ENCODE results near the gene HLA-DOB.

Gene HLA-DOB

GRCh38 chr6:32843979-32844838 lies 27.4 kb upstream of the HLA-DOB start, which contains the start of gene PSMB8:
PSMB8 (minus strand) TSS chr6:32844047; CDS start chr6:32843996, 51 bp downstream.
- DNase-seq (ENCODE audit: low spot score) = peak; percentile 79

DNA sequence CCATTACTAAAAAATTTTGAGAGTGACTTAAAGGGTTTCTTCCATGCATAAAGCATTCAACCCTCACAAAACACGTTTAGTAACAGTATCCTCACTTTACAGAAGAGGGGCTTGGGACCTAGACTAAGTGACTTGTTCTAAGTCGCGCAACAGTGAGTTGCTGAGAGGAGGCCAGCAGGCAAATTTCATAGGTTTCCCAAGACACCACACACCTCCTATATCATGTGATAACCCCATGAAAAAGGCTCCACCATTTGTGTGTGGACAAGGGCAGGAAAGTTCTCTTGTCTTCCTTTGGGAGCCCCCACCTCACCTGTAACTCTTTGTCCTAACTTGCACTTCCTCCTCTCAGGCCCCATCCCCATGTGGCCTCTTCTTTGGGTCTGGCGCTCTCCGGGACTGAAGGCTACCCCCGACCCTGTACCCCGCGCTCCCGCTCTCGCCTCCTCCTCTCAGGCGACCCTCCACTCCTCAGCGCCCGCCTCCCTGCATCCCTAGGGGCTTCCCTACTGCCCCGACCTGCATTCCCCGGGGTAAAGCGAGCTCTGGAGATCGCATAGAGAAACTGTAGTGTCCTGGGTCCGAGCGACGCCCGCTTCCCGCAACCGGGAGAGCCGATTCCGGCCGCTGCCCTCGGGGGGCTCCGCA lies 26.7 kb upstream of the HLA-DOB start:
- no peak for DNase-seq (ENCODE audit: low spot score)

- no peak for DNase-seq (ENCODE audit: low spot score)
Observed at GRCh38 chr6:32842690-32843089, 25.9 kb upstream of the HLA-DOB start.

- DNase-seq (ENCODE audit: low spot score) = no peak
Observed at GRCh38 chr6:32842021-32842650, 25.3 kb upstream of the HLA-DOB start.

- no peak for DNase-seq (ENCODE audit: low spot score)
Observed at GRCh38 chr6:32840604-32841246, 23.9 kb upstream of the HLA-DOB start.

DNA sequence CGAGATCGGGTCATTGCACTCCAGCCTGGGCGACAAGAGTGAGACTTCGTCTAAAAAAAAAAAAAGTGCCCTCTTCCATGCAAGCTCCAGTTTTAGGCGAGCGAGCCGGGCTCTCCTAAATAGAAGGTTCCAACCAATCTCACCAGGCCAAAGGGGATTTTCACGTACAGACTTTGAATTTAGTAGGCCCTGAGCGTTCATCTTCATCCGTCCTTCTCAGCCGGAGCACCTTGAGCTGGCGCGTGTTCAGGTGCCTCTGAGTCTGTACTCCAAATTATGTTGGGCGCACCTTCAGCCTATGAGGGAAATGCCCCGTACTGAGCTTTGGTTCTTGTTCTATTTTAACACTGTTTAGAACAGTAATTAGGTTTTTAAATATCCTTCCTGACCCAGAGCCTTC lies 22.6 kb upstream of the HLA-DOB start:
- DNase-seq (ENCODE audit: low spot score) = no peak

DNA sequence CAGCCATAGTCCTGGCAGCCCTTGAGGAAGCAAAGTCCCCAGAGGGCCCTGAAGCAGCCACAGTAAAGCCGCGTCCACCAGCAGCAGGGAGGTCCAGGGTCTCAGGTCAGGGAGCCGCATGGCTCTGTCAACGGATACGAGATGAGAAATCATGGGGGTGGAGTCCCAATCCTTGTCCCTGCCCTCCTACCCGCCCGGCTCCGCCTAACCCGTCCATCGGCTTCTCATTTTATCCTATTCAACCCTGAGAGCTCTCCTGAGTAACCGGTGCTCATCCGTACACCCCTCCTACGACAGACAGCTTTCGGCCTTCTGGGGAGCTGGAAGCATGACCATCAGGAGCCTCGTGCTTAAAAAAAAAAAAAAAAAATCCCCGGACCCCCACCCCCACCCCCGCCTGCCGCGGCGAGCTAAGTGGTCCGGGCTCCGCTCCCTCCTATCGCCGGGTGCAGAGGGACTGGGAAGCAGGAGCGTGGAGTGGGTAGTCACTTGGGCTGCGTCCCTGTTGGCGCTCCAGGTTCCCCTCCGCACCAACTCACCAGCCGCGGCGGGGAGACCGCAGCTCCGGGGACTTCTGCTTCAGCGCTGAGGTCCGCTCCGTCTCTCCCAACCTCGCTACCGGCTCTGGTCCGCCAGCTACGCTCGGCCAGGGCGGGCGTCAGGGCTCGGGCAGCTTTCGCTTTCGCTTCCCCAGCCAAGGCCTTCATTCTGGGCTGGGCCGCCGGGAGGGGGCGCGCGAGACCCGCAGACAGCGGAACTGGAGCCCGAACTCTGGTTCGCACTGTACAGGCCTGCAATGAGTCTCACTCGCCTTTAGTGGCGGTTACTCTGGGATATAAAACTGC lies 21.5 kb upstream of the HLA-DOB start, which contains the start of gene TAP2:
Gene TAP2 (minus strand): TSS at position 626 of the 845 bp plus-strand sequence. CDS start 506 bp downstream, at position 120.
- DNase-seq (ENCODE audit: low spot score) = peak; percentile 82

GRCh38 chr6:32837651-32838113 lies 20.9 kb upstream of the HLA-DOB start:
- DNase-seq (ENCODE audit: low spot score) = no peak

DNA sequence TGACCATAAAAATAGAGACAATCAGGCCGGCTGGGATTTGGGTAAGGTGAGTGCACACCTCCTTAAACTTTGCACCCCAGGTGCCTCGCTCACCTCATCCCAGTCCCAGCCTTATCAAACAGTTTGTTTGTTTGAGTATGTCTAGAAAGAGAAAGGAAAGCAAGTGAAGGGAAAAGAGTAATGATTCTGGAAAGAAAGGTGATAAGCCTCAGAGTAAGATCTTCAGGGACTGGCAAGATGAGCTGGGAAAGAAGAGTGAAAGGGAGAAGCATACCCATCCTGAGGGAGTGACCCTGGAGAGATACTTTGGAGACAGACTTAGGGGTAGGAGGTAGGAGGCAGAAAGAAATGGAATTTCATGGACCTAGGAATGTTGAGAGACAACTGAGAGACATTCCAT lies 20.1 kb upstream of the HLA-DOB start:
- DNase-seq (ENCODE audit: low spot score) = no peak

- no peak for DNase-seq (ENCODE audit: low spot score)
Observed at GRCh38 chr6:32835167-32835893, 18.5 kb upstream of the HLA-DOB start.

DNA sequence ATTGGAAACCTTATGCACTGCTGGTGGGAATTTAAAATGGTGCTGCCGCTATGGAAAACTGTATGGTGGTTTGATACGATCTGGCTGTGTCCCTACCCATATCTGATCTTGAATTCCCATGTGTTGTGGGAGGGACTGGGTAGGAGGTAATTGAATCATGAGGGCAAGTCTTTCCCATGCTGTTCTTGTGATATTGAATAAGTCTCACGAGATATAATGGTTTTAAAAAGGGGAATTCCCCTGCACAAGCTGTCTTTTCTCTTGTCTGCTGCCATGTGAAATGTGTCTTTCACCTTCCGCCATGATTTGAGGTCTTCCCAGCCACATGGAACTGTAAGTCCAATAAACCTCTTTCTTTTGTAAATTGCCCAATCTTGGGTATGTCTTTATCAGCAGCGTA lies 16.9 kb upstream of the HLA-DOB start:
- peak; percentile 20 for DNase-seq (ENCODE audit: low spot score)

DNA sequence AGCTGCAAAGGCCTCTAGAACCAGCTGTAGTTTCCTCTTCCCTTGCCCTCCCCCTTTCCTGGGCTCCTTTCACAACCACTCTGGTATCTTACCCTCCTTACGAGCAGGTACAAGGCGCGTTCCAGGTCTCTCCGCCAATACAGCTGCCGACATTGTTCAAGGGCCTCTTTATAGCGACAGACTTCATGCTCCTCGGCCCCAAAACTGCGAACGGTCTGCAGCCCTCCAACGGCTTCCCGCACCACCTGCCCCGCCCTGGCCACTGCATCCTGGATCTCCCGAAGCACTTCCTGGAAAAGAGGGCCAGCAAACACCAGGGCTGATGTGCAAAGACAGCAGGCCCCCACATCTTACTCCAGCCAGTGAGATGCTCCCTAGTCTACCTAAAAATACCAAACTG lies 15.7 kb upstream of the HLA-DOB start:
- no peak for DNase-seq (ENCODE audit: low spot score)

GRCh38 chr6:32830936-32831335 lies 14.1 kb upstream of the HLA-DOB start:
- no peak for DNase-seq (ENCODE audit: low spot score)

- no peak for DNase-seq (ENCODE audit: low spot score)
Observed at GRCh38 chr6:32830017-32830416, 13.2 kb upstream of the HLA-DOB start.

- no peak for DNase-seq (ENCODE audit: low spot score)
Observed at GRCh38 chr6:32829495-32829894, 12.7 kb upstream of the HLA-DOB start.

- DNase-seq (ENCODE audit: low spot score) = no peak
Observed at GRCh38 chr6:32827025-32827424, 10.2 kb upstream of the HLA-DOB start.

DNA sequence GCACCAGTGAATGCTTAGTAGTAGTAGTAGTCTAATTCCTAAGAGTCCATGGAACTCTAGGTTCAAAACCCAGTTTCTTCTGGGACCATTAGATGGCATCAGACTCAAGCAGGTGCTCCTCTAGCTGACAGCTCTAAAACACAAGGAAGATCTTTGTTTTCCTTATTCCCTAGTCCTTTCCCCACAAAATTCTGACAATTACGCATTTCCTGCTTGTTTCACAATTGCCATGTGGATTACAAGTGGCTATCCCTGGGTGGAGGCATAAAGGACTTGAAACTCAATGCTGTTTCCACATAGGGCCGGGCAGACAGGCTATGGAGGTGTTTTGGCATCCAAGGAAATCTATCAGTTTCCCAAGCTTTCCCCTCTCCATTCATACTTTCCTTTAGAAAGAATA lies 9.2 kb upstream of the HLA-DOB start:
- no peak for DNase-seq (ENCODE audit: low spot score)

DNA sequence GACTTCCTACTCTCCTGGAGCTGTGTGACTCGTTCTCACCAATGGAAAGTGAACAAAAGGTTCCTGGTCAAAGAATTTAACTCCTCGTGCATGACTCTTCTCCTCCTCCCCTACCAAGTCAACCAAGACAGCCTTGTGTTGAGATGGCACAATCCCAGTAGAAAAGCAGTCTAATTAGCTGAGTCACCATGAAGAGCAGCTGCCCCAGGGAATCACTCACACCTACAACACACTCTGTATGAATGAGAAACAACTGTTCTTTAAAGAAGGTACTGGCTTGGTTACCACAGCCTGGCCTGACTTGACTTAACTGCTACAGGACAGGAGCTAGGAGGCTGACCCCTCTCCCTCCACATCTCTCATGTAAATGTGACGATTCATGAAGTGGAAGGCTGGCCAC lies 2.9 kb upstream of the HLA-DOB start:
- DNase-seq (ENCODE audit: low spot score) = no peak

- DNase-seq (ENCODE audit: low spot score) = no peak
Observed at GRCh38 chr6:32818867-32819266, 2.1 kb upstream of the HLA-DOB start.

- no peak for DNase-seq (ENCODE audit: low spot score)
Observed at GRCh38 chr6:32815996-32816395, 806 bp downstream of the HLA-DOB start.
